ENCODE results near the gene PHOX2A. TPM values are rescaled to one million over a fixed set of nuclear protein-coding genes. Genes with fewer than 3 reads are reported as not detected.

The PHOX2A gene
- polyA plus RNA-seq, 3 donors = not detected

DNA sequence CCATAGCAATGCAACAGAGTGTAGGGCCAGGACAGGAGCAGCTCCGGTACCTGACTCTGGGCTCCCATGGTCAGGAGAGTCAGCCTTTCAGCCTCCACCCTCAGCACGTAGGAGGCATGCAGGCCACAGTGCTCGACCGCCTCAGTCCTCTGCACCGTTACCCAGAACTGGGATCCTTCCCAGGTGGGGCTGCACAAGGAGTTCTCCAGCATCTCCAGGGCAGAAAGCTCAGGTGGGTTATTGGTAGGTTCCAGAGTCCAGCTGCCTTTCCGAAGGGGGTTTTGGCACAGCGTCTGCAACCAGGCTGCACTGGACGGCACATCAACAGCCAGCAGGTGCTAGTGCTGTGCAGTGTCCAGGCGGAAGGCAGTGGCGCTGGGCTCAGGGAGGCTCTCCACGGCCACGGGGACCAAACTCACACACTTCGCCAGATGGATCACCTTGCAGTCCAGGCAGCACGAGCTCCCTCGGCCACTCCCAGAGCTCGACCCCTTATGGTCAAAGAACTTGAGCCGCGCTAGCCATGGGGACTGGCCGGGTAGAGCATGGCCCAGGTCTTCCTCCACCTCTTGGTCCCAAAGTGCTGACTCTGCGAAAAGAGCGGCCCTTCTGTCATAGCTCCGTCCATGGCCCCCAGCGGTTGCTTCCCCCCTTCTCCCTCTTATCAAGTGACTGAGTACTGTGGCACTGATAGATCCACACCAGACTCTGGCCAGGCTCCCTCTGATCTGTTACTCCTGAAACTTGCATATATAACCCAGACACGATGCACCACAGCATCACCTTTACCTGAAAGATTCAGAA is 6.9 kb upstream of the PHOX2A start:
- no peaks in the 10 kb centered on the region for H4K20me1 ChIP-seq (ENCODE audit: insufficient read depth, low read length)
- Mint-ChIP-seq H3K27me3 (ENCODE audit: low read depth in 3 of 3) (peaks cover 33 to 41% (median 40%) of the 10 kb centered on the region in 3 donors), H3K27ac (no peak overlapping the region), H3K9me3 (peaks cover 0 to 11% (median 2%) of the 10 kb centered on the region in 7 donors), H3K4me3 (no peak overlapping the region), H3K4me1 (no peaks in the 10 kb centered on the region), H3K36me3 (peaks cover 0 to 2% of the 10 kb centered on the region in 2 donors)
- no peaks in the 10 kb centered on the region for H3K79me2 ChIP-seq (ENCODE audit: insufficient read depth, low read length)
- H3K36me3 ChIP-seq (replicated peaks in 1 of 2; ENCODE audit: control insufficient read depth in 1 of 2, insufficient read depth in 2 of 2, low read length in 2 of 2) = no peaks in the 10 kb centered on the region
- H3K4me2 ChIP-seq (replicated peaks; ENCODE audit: extremely low read depth, low read length, poor library complexity, severe bottlenecking) = no peak overlapping the region
- H3K9ac ChIP-seq (ENCODE audit: insufficient read depth, low read length, poor library complexity, severe bottlenecking) = no peak overlapping the region
- DNase-seq = no peak
- 94% methylated on average over 22 of the region's 24 CpGs for WGBS (ENCODE audit: insufficient coverage)
- H3K4me1 ChIP-seq (ENCODE audit: control insufficient read depth in 1 of 2, insufficient read depth in 2 of 2, low read length in 2 of 2) = no peaks in the 10 kb centered on the region
- peaks cover 0 to 5% of the 10 kb centered on the region in 2 donors for H3K9me3 ChIP-seq (replicated peaks in 1 of 2; ENCODE audit: control insufficient read depth in 1 of 2, insufficient read depth in 1 of 2, low read length in 2 of 2)
- H3K27me3 ChIP-seq (ENCODE audit: control insufficient read depth in 2 of 2, insufficient read depth in 2 of 2, low read length in 2 of 2) = peaks cover 21 to 52% of the 10 kb centered on the region in 2 donors
- no peak overlapping the region for H2AFZ ChIP-seq (ENCODE audit: insufficient read depth, low read depth, low read length, poor library complexity, severe bottlenecking)
- H3K27ac ChIP-seq (ENCODE audit: low read depth in 1 of 2, low read length in 2 of 2) = no peak overlapping the region
- intact Hi-C loops (cut with micrococcal nuclease) = no loop called here
- no peak overlapping the region for H3K4me3 ChIP-seq (replicated peaks in 1 of 3; ENCODE audit: low read depth in 2 of 3, low read length in 3 of 3)
- TF ChIP-seq, protein P1, sequence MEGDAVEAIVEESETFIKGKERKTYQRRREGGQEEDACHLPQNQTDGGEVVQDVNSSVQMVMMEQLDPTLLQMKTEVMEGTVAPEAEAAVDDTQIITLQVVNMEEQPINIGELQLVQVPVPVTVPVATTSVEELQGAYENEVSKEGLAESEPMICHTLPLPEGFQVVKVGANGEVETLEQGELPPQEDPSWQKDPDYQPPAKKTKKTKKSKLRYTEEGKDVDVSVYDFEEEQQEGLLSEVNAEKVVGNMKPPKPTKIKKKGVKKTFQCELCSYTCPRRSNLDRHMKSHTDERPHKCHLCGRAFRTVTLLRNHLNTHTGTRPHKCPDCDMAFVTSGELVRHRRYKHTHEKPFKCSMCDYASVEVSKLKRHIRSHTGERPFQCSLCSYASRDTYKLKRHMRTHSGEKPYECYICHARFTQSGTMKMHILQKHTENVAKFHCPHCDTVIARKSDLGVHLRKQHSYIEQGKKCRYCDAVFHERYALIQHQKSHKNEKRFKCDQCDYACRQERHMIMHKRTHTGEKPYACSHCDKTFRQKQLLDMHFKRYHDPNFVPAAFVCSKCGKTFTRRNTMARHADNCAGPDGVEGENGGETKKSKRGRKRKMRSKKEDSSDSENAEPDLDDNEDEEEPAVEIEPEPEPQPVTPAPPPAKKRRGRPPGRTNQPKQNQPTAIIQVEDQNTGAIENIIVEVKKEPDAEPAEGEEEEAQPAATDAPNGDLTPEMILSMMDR (IDR thresholded peaks at IDR 0.05) = no peak

DNA sequence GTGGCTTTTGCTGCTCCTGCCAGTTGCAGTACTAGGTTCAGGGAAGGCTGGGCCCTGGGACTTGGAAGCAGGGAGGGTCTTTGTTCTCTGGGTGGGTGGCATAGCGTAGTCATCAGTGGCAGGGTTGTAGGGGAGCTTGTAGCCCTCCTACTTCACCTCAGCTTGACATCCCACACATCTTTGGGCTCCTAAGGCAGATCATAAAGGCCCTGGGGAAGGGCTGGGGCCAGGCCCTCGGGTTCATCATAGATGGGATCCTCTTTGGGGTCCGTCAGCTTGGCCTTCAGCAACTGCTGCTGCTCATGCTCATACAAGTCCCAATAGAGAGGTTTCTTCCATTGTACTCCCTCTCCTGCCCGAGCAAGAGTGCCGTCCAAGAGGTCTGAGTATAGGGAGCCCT is 6.0 kb upstream of the PHOX2A start:
- no peaks in the 10 kb centered on the region for H3K4me1 ChIP-seq (ENCODE audit: control insufficient read depth in 1 of 2, insufficient read depth in 2 of 2, low read length in 2 of 2)
- WGBS (ENCODE audit: insufficient coverage) = no CpG with 5 or more reads among the region's 5 CpGs
- no peak overlapping the region for H3K9ac ChIP-seq (ENCODE audit: insufficient read depth, low read length, poor library complexity, severe bottlenecking)
- no peak overlapping the region for H3K4me2 ChIP-seq (replicated peaks; ENCODE audit: extremely low read depth, low read length, poor library complexity, severe bottlenecking)
- H3K27me3 ChIP-seq (ENCODE audit: control insufficient read depth in 2 of 2, insufficient read depth in 2 of 2, low read length in 2 of 2) = peaks cover 30 to 61% of the 10 kb centered on the region in 2 donors
- Mint-ChIP-seq H3K9me3 (peaks cover 0 to 11% (median 2%) of the 10 kb centered on the region in 7 donors), H3K27me3 (ENCODE audit: low read depth in 3 of 3) (peaks cover 30 to 38% (median 37%) of the 10 kb centered on the region in 3 donors), H3K4me1 (no peaks in the 10 kb centered on the region), H3K27ac (no peak overlapping the region), H3K36me3 (peaks cover 0 to 2% of the 10 kb centered on the region in 2 donors), H3K4me3 (peak overlapping the region in 1 of 2 donors; percentile 56)
- H3K9me3 ChIP-seq (replicated peaks in 1 of 2; ENCODE audit: control insufficient read depth in 1 of 2, insufficient read depth in 1 of 2, low read length in 2 of 2) = peaks cover 0 to 13% of the 10 kb centered on the region in 2 donors
- TF ChIP-seq, protein P1 (IDR thresholded peaks at IDR 0.05) = no peak
- no peaks in the 10 kb centered on the region for H4K20me1 ChIP-seq (ENCODE audit: insufficient read depth, low read length)
- no peak overlapping the region for H3K27ac ChIP-seq (ENCODE audit: low read depth in 1 of 2, low read length in 2 of 2)
- H3K79me2 ChIP-seq (ENCODE audit: insufficient read depth, low read length) = no peaks in the 10 kb centered on the region
- no peaks in the 10 kb centered on the region for H3K36me3 ChIP-seq (replicated peaks in 1 of 2; ENCODE audit: control insufficient read depth in 1 of 2, insufficient read depth in 2 of 2, low read length in 2 of 2)
- no peak for DNase-seq
- intact Hi-C loops (cut with micrococcal nuclease) = no loop called here
- no peak overlapping the region for H2AFZ ChIP-seq (ENCODE audit: insufficient read depth, low read depth, low read length, poor library complexity, severe bottlenecking)
- no peak overlapping the region for H3K4me3 ChIP-seq (replicated peaks in 1 of 3; ENCODE audit: low read depth in 2 of 3, low read length in 3 of 3)
